HUES6 (cell line): Measurements from ENCODE around the gene CAPN9.
"Not testable (repeated sequence)": the region's sequence is repeated elsewhere in the genome, so short reads cannot be mapped to it uniquely, and the experiment has no call there.

Experiments
- H3K27ac ChIP-seq: 2 replicates; pipeline ENCODE4 v1.7.0; 2013; ENCODE audit warnings: low read depth, mild to moderate bottlenecking, low read length, inconsistent platforms
- H3K27me3 ChIP-seq: 2 replicates; pipeline ENCODE4 v1.6.1; 2013; ENCODE audit warnings: low read length; ENCODE audit not compliant: control insufficient read depth, insufficient read depth
- H3K36me3 ChIP-seq: 2 replicates; pipeline ENCODE4 v1.6.1; 2013; ENCODE audit warnings: low read length; ENCODE audit not compliant: control insufficient read depth, insufficient read depth
- H3K4me1 ChIP-seq: 2 replicates; pipeline ENCODE4 v1.6.1; 2013; ENCODE audit warnings: low read length; ENCODE audit not compliant: control insufficient read depth, insufficient read depth
- H3K4me3 ChIP-seq: 2 replicates; pipeline ENCODE4 v1.5.1; 2013; ENCODE audit warnings: low read depth, low read length
- H3K9ac ChIP-seq: one replicate; pipeline ENCODE4 v1.6.1; 2013; ENCODE audit warnings: mild to moderate bottlenecking, low read length
- H3K9me3 ChIP-seq: 2 replicates; pipeline ENCODE4 v1.6.1; 2013; ENCODE audit warnings: low read depth, low read length; ENCODE audit not compliant: control insufficient read depth, insufficient read depth

CAPN9 gene, protein sequence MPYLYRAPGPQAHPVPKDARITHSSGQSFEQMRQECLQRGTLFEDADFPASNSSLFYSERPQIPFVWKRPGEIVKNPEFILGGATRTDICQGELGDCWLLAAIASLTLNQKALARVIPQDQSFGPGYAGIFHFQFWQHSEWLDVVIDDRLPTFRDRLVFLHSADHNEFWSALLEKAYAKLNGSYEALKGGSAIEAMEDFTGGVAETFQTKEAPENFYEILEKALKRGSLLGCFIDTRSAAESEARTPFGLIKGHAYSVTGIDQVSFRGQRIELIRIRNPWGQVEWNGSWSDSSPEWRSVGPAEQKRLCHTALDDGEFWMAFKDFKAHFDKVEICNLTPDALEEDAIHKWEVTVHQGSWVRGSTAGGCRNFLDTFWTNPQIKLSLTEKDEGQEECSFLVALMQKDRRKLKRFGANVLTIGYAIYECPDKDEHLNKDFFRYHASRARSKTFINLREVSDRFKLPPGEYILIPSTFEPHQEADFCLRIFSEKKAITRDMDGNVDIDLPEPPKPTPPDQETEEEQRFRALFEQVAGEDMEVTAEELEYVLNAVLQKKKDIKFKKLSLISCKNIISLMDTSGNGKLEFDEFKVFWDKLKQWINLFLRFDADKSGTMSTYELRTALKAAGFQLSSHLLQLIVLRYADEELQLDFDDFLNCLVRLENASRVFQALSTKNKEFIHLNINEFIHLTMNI

DNA sequence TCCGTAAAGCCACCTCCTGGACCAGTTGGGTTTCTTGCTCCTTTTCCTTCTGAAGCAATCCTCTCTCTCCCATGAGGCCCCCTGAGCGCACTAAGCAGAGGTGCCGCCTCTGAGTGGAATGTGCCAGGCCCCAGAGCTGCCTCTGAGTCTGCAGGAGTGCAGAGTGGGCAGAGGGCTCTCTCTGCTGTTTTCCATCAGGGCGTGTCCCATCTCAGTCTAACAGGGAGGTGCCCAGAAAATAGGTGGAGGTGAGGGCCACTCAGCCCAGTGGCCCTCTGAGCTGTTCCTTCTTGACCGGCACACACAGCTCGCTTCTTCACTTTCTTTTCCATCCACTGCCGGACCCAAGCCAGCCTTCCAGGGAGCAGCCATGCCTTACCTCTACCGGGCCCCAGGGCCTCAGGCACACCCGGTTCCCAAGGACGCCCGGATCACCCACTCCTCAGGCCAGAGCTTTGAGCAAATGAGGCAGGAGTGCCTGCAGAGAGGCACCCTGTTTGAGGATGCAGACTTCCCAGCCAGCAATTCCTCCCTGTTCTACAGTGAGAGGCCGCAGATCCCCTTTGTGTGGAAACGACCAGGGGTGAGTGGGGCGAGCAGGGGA lies at the start of gene CAPN9:
Gene CAPN9 (plus strand): TSS at position 262 of the 604 bp plus-strand sequence. CDS start 109 bp downstream, at position 371.
- Histone ChIP-seq H3K27ac (no peak within 1 kb of the TSS), H3K4me3 (no peak within 1 kb of the TSS), H3K4me1 (peaks cover 41% of the 10 kb centered on the region), H3K36me3 (no peaks in the 10 kb centered on the region), H3K27me3 (no peaks in the 10 kb centered on the region), H3K9ac (no peak within 1 kb of the TSS), H3K9me3 (no peaks in the 10 kb centered on the region)

DNA sequence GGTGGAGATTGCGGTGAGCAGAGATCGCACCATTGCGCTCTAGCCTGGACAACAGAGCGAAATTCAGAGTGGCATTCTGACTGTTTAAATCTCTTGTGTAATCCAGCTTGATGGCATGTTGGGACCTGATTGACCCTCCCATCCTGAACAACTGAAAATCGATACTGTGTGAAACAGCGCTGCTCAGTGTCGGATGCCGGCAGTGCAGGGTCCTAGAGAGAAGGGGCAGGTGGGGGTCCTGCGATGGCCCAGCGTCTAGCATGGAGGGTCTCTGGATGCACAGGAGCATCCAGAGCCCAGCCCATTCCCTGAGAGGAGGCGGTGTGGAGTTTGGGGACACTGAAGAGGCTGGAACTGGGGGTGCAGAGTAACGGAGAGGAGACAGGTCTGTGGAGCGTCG lies 49.1 kb upstream of the CAPN9 start:
- H3K27ac ChIP-seq: no peak overlapping the region
- H3K9ac ChIP-seq: no peak overlapping the region
- H3K4me1 ChIP-seq: peaks cover 11% of the 10 kb centered on the region; the same call in 1 of the 2 replicates
- H3K9me3 ChIP-seq: no peaks in the 10 kb centered on the region
- no peak overlapping the region for H3K4me3 ChIP-seq
- no peaks in the 10 kb centered on the region for H3K27me3 ChIP-seq
- H3K36me3 ChIP-seq: peaks cover 13% of the 10 kb centered on the region

DNA sequence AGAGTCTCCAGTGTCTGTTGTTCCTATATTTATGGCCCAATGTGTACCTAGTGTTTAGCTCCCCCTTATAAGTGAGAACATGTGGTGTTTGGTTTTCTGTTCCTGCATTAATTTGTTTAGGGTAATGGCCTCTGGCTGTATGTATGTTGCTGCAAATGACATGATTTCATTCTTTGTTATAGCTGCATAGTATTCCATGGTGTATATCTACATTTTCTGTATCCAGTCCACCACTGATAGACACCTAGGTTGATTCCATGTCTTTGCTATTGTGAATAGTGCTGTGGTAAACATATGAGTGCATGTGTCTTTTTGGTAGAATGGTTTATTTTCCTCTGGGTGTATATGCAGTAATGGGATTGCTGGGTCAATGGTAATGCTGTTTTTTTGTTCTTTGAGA lies 48.2 kb upstream of the CAPN9 start:
- not testable (repeated sequence) for H3K36me3 ChIP-seq, H3K4me3 ChIP-seq, H3K9me3 ChIP-seq, H3K27me3 ChIP-seq, H3K9ac ChIP-seq, H3K27ac ChIP-seq
- peaks cover 16% of the 10 kb centered on the region; the same call in 1 of the 2 replicates for H3K4me1 ChIP-seq

DNA sequence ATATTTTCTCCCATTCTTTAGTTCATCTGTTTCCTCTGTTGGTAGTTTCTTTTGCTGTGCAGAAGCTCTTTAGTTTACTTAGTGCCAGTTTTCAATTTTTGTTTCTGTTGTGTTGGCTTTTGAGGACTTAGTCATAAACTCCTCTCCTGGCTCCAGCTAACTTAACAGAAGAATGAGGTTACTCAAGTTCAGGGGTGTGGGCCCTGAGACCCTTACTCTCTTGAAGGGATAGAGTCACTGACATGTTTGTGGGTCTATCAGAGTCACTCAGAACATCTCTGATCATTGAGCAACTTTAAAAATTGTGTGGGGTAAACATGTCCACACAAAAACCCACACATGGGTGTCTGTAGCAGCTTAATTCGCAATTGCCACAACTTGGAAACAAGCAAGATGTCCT lies 47.5 kb upstream of the CAPN9 start:
- Histone ChIP-seq H3K36me3 (no peaks in the 10 kb centered on the region), H3K4me1 (peaks cover 15% of the 10 kb centered on the region; the same call in 1 of the 2 replicates), H3K27ac (no peak overlapping the region), H3K4me3 (no peak overlapping the region), H3K9me3 (no peaks in the 10 kb centered on the region), H3K9ac (no peak overlapping the region), H3K27me3 (no peaks in the 10 kb centered on the region)

- Histone ChIP-seq H3K27me3 (no peaks in the 10 kb centered on the region), H3K36me3 (no peaks in the 10 kb centered on the region), H3K9ac (no peak overlapping the region), H3K9me3 (no peaks in the 10 kb centered on the region), H3K4me3 (no peak overlapping the region), H3K27ac (no peak overlapping the region), H3K4me1 (peaks cover 11% of the 10 kb centered on the region; the same call in 1 of the 2 replicates)
These were observed 47.1 kb upstream of the CAPN9 start for GRCh38 chr1:230700132-230700531.

DNA sequence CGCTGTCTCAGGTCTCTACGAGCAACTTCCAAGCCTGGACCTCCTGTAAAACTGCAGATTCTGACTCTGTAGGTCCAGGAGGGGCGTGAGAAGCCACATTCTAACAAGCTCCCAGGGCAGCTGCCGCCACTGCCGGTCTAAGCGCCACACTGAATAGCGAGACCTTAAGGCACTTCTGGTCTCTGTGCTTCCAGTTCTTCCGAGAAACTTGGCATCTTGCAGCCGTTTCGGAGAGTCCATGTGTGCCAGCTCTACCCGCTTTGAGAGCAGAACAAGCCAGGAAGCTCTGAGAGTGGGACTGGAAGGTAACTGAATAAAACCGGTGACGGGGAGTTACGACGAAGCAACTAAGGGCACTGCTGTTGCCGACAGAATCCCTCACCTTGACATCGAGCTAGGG lies 45.8 kb upstream of the CAPN9 start:
- H3K9me3 ChIP-seq: no peaks in the 10 kb centered on the region
- no peaks in the 10 kb centered on the region for H3K36me3 ChIP-seq
- no peak overlapping the region for H3K4me3 ChIP-seq
- no peak overlapping the region for H3K27ac ChIP-seq
- no peak overlapping the region for H3K9ac ChIP-seq
- no peaks in the 10 kb centered on the region for H3K27me3 ChIP-seq
- peaks cover 9% of the 10 kb centered on the region; the same call in 1 of the 2 replicates for H3K4me1 ChIP-seq

DNA sequence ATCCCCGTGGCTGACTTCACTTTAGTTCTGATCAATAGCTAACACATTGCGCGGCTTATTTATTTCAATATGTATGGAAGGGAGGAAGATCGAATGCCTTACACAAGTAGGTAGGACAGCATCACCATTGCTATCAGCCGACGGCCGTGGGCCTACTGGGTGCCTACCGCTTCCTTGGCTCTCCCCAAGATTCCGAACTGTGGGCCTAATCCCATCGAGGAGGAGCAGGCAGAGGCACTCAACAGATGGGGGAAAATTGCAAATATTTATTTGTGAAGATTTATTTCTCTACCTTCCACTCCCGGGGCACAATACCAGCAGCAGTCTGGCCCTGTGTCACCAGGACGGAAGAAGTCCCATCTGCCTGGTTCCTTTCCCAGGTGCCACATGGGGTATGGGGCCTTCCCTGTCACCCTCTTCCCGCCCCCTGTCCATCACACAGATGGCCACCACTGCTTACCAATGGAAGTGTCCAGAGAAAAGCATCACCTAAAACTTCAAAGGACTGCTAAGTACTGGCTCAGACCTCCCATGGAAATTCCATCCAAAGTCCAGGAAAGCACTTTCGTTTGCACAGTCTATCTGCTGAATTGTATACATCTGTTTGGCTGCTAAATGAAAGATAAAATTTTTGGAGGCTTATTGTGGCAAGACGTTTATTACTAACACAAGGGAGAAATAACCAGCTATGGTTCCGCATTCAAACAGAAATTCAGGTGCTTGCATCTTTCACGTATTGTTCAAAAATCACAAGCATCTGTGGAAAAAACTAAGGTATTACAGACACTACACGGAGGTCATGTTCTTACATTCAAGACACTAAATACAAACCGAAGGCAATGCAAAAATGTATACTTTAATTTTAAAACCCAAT lies 45.1 kb upstream of the CAPN9 start:
- Histone ChIP-seq H3K27ac (no peak overlapping the region), H3K9ac (no peak overlapping the region), H3K4me3 (no peak overlapping the region), H3K9me3 (no peaks in the 10 kb centered on the region), H3K27me3 (no peaks in the 10 kb centered on the region), H3K4me1 (peaks cover 9% of the 10 kb centered on the region; the same call in 1 of the 2 replicates), H3K36me3 (no peaks in the 10 kb centered on the region)

DNA sequence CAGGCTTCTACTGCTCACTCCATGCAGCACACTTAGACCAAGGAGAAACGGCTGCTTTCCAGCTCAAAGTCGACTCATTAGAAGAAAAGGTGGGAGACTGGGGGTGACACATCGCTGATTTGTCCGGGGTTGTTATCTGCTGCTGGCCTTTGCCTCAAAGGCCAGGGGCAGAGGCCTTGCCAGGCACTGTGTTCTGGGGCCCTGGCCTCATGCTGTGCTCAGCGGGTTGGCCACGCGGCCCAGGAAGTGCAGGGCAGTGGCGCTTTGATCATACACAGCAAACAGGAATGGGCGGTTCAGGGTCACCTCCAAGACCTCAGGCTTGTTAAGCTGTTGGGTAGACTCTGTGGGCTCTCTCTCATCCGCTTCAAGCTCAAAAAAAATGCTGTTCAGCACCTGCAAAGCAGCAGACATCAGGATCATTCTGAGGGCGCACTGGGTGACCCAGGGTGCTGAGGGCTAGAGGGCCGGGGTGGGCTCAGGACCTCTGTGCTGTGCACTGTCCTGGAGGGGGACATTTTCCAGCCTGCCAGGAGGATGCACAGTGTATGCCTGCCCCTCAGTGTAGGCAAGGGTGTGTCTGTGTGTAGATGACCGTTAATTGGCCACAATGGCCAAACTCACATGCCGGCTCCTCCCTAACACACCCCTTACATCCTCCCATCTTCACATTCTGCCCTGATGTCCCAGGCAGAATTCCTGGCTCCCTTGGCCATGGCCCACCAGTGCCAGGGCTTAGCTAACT lies 44.1 kb upstream of the CAPN9 start:
- no peaks in the 10 kb centered on the region for H3K36me3 ChIP-seq
- no peaks in the 10 kb centered on the region for H3K9me3 ChIP-seq
- H3K4me3 ChIP-seq: no peak overlapping the region
- H3K27me3 ChIP-seq: no peaks in the 10 kb centered on the region
- H3K4me1 ChIP-seq: peaks cover 9% of the 10 kb centered on the region; the same call in 1 of the 2 replicates
- H3K27ac ChIP-seq: no peak overlapping the region
- H3K9ac ChIP-seq: no peak overlapping the region

GRCh38 chr1:230703679-230704385 lies 43.4 kb upstream of the CAPN9 start:
- H3K36me3 ChIP-seq: no peaks in the 10 kb centered on the region
- no peak overlapping the region for H3K4me3 ChIP-seq
- no peaks in the 10 kb centered on the region for H3K9me3 ChIP-seq
- H3K27ac ChIP-seq: no peak overlapping the region
- peaks cover 9% of the 10 kb centered on the region; the same call in 1 of the 2 replicates for H3K4me1 ChIP-seq
- H3K27me3 ChIP-seq: no peaks in the 10 kb centered on the region
- no peak overlapping the region for H3K9ac ChIP-seq
